Measurements from ENCODE around the gene C20orf202. TPM values are rescaled to one million over a fixed set of nuclear protein-coding genes. Genes with fewer than 3 reads are reported as not detected.
"Not testable (repeated sequence)": the region's sequence is repeated elsewhere in the genome, so short reads cannot be mapped to it uniquely, and the experiment has no call there.

The C20orf202 gene
- total RNA-seq, 1 donor from 2014 or later = not detected

DNA sequence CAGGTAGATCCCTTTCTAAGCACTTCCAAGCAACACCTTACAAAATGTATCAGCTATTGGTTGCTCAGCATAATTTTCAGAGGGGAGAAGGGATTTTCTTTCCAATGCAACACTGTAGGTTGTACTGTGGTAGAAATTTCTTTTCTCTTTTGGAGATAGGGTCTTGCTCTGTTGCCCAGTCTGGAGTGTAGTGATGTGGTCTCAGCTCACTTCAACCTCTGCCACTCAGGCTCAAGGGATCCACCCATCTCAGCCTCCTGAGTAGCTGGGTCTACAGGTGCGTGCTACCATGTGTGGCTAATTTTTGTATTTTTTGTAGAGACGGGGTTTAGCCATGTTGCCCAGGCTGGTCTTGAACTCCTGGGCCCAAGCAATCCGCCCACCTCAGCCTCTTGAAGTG is 38.8 kb downstream of the C20orf202 start:
- intact Hi-C loops (cut with DNase I) = no loop called here
- TF ChIP-seq, protein P1, sequence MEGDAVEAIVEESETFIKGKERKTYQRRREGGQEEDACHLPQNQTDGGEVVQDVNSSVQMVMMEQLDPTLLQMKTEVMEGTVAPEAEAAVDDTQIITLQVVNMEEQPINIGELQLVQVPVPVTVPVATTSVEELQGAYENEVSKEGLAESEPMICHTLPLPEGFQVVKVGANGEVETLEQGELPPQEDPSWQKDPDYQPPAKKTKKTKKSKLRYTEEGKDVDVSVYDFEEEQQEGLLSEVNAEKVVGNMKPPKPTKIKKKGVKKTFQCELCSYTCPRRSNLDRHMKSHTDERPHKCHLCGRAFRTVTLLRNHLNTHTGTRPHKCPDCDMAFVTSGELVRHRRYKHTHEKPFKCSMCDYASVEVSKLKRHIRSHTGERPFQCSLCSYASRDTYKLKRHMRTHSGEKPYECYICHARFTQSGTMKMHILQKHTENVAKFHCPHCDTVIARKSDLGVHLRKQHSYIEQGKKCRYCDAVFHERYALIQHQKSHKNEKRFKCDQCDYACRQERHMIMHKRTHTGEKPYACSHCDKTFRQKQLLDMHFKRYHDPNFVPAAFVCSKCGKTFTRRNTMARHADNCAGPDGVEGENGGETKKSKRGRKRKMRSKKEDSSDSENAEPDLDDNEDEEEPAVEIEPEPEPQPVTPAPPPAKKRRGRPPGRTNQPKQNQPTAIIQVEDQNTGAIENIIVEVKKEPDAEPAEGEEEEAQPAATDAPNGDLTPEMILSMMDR (IDR thresholded peaks at IDR 0.05) = no peak
- Histone ChIP-seq H3K27ac (no peak overlapping the region), H3K9me3 (no peaks in the 10 kb centered on the region), H3K27me3 (no peaks in the 10 kb centered on the region), H3K4me3 (no peak overlapping the region), H3K4me1 (no peaks in the 10 kb centered on the region), H3K36me3 (no peaks in the 10 kb centered on the region)
- DNase-seq (ENCODE audit: low spot score in 2 of 2) = no peak

DNA sequence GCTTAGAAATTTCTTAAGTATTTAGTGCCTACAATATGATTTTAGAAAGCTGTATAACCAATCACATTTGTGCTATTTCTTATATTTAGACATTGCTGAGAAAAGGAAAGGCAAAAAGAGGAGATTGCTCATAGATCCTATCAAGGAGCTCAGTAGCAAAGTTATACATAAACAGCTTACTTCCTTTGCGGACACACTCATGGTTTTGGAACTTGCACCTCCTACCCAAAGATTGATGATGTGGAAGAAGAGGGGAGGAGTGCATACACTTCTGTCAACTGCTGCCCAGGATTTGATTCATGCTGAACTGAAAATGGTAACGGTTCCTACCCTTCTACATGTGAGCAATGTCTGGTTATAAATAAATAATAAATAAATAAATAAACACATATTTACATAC is 39.3 kb downstream of the C20orf202 start:
- no peaks in the 10 kb centered on the region for H3K27me3 ChIP-seq
- no peak overlapping the region for H3K27ac ChIP-seq
- TF ChIP-seq, protein P1 (IDR thresholded peaks at IDR 0.05) = no peak
- no peak overlapping the region for H3K4me3 ChIP-seq
- H3K4me1 ChIP-seq = no peaks in the 10 kb centered on the region
- no peaks in the 10 kb centered on the region for H3K36me3 ChIP-seq
- intact Hi-C loops (cut with DNase I) = no loop called here
- H3K9me3 ChIP-seq = no peaks in the 10 kb centered on the region
- no peak for DNase-seq (ENCODE audit: low spot score in 2 of 2)

DNA sequence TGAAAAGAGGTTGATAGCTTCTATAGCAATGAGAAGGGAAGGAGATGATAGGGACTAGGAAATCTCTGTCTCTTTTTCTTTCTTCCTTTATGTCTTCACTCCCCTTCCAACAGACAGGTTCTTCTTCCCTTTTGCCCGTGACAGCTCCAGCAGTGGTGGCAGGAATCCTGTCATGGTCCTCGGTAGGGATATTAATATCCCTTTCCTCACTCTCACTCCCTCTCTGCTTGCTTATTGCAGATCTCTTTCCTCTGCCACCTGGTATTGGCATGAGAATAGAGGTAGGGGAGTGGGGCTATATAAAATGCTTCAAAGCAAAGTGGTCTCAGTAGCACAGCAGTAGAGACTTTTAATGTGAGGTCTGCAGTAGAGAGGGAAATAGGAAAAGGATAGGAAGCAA is 42.3 kb downstream of the C20orf202 start:
- intact Hi-C loops (cut with DNase I) = no loop called here

DNA sequence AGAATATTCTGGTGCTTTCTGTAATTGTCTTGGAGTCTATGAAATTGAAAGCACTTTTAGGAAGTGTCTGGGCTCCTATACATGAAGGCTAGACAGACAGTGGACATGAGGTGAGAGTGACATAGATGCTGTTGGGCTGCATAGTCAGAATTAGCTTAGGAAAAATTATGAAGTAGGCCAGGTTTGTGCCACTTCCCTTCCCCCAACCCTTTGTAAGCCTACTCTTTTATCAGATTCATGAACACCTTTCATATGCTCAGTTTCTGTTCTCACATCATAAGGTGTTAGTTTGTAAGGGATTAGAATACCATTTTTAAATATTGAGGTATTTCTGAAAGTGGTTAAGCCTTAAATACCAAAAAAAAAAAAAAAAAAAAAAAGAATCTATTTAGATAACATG is 44.4 kb downstream of the C20orf202 start:
- intact Hi-C loops (cut with DNase I) = no loop called here
- no peaks in the 10 kb centered on the region for H3K4me1 ChIP-seq
- H3K36me3 ChIP-seq = no peaks in the 10 kb centered on the region
- H3K27me3 ChIP-seq = no peaks in the 10 kb centered on the region
- H3K27ac ChIP-seq = no peak overlapping the region
- no peak for DNase-seq (ENCODE audit: low spot score in 2 of 2)
- H3K9me3 ChIP-seq = no peaks in the 10 kb centered on the region
- no peak overlapping the region for H3K4me3 ChIP-seq
- TF ChIP-seq, protein P1 (IDR thresholded peaks at IDR 0.05) = no peak

More for the DNA sequence above, 42.3 kb downstream of the C20orf202 start:
- Histone ChIP-seq H3K9me3 (no peaks in the 10 kb centered on the region), H3K4me1 (no peaks in the 10 kb centered on the region), H3K27me3 (no peaks in the 10 kb centered on the region), H3K36me3 (no peaks in the 10 kb centered on the region), H3K27ac (no peak overlapping the region), H3K4me3 (no peak overlapping the region)
- TF ChIP-seq, protein P1 (IDR thresholded peaks at IDR 0.05) = no peak
- DNase-seq (ENCODE audit: low spot score in 2 of 2) = no peak

DNA sequence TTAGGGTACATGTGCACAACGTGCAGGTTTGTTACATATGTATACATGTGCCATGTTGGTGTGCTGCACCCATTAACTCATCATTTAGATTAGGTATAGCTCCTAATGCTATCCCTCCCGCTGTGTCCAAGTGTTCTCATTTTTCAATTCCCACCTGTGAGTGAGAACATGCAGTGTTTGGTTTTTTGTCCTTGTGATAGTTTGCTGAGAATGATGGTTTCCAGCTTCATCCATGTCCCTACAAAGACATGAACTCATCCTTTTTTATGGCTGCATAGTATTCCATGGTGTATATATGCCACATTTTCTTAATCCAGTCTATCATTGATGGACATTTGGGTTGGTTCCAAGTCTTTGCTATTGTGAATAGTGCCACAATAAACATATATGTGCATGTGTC is 47.0 kb downstream of the C20orf202 start:
- H3K27ac ChIP-seq; H3K27me3 ChIP-seq; H3K36me3 ChIP-seq; H3K9me3 ChIP-seq; intact Hi-C loops (cut with DNase I); H3K4me1 ChIP-seq; DNase-seq (ENCODE audit: low spot score in 2 of 2); H3K4me3 ChIP-seq: not testable (repeated sequence)

DNA sequence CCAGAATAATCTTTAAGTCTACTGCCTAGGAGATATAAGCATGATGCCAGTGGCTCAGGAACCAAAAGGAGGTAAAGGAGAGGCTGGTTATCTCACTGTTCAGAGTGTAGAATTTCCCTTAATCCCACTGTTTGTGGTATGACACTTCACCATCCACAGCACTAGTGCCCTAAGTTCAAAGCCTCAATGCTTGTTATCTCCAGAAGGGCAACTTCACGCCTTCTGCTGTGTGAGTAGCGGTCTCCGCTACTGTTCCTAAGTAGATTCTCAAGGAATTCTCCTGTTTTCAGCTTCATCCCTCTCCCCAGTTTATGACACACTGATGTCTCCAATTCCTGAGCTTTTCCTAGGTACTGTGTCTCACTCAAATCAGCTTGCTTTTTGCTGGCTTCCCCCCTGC is 49.2 kb downstream of the C20orf202 start:
- intact Hi-C loops (cut with DNase I) = no loop called here
- H3K27me3 ChIP-seq = no peaks in the 10 kb centered on the region
- TF ChIP-seq, protein P1 (IDR thresholded peaks at IDR 0.05) = no peak
- no peaks in the 10 kb centered on the region for H3K4me1 ChIP-seq
- no peaks in the 10 kb centered on the region for H3K36me3 ChIP-seq
- H3K27ac ChIP-seq = no peak overlapping the region
- H3K9me3 ChIP-seq = no peaks in the 10 kb centered on the region
- no peak for DNase-seq (ENCODE audit: low spot score in 2 of 2)
- no peak overlapping the region for H3K4me3 ChIP-seq

Data from ascending aorta (tissue), 2 donors.